ENCODE measurements around the gene APBA1.

GRCh38 chr9:69582544-69583297 is 89.5 kb downstream of the APBA1 start:
- no peak for TF ChIP-seq TAF1 (IDR thresholded peaks at IDR 0.05; ENCODE audit: borderline replicate concordance, insufficient read depth, low read length)
- TF ChIP-seq POLR2AphosphoS5 (IDR thresholded peaks at IDR 0.05; ENCODE audit: low read depth, low read length), result no peak
- TF ChIP-seq, protein P1, sequence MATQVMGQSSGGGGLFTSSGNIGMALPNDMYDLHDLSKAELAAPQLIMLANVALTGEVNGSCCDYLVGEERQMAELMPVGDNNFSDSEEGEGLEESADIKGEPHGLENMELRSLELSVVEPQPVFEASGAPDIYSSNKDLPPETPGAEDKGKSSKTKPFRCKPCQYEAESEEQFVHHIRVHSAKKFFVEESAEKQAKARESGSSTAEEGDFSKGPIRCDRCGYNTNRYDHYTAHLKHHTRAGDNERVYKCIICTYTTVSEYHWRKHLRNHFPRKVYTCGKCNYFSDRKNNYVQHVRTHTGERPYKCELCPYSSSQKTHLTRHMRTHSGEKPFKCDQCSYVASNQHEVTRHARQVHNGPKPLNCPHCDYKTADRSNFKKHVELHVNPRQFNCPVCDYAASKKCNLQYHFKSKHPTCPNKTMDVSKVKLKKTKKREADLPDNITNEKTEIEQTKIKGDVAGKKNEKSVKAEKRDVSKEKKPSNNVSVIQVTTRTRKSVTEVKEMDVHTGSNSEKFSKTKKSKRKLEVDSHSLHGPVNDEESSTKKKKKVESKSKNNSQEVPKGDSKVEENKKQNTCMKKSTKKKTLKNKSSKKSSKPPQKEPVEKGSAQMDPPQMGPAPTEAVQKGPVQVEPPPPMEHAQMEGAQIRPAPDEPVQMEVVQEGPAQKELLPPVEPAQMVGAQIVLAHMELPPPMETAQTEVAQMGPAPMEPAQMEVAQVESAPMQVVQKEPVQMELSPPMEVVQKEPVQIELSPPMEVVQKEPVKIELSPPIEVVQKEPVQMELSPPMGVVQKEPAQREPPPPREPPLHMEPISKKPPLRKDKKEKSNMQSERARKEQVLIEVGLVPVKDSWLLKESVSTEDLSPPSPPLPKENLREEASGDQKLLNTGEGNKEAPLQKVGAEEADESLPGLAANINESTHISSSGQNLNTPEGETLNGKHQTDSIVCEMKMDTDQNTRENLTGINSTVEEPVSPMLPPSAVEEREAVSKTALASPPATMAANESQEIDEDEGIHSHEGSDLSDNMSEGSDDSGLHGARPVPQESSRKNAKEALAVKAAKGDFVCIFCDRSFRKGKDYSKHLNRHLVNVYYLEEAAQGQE (IDR thresholded peaks at IDR 0.05; ENCODE audit: insufficient read depth in 1 of 2, low read depth in 2 of 2, low read length in 2 of 2), result no peak

All from PFSK-1 (cell line).